SK-N-SH treated with all-trans-retinoic acid at 6 μM for 48 hours (cell line): ENCODE results near the gene RAB5B.

Experiments
- ATAC-seq: fragments of 200-7000 bp; cut with Tn5 transposase; 3 replicates; pipeline ENCODE4 v1.9.1; 2020; ENCODE audit warnings: mild to moderate bottlenecking, moderate library complexity
- ARNTL ChIP-seq: fragments of 450-650 bp; formaldehyde crosslinking; IDR thresholded peaks from 2 replicates; pipeline ENCODE4 v1.5.0; 2020; ENCODE audit warnings: low read depth, mild to moderate bottlenecking, moderate library complexity, borderline replicate concordance
- BACH2 ChIP-seq: fragments of 250-450 bp; sonication (Bioruptor Pico); IDR thresholded peaks from 2 replicates; pipeline ENCODE4 v1.9.0; 2021; ENCODE audit warnings: mild to moderate bottlenecking, borderline replicate concordance
- CREB5 ChIP-seq: fragments of 250-450 bp; sonication (Bioruptor Pico); IDR thresholded peaks from 2 replicates; pipeline ENCODE4 v1.5.1; 2020; ENCODE audit warnings: low read depth, mild to moderate bottlenecking, moderate library complexity
- CSDC2 ChIP-seq: fragments of 250-450 bp; sonication (Bioruptor Pico); IDR thresholded peaks from 2 replicates; pipeline ENCODE4 v1.5.0; 2020; ENCODE audit warnings: mild to moderate bottlenecking, moderate library complexity
- CSRNP3 ChIP-seq: fragments of 250-450 bp; sonication (Bioruptor Pico); IDR thresholded peaks from 2 replicates; pipeline ENCODE4 v1.5.1; 2021; ENCODE audit warnings: mild to moderate bottlenecking, moderate library complexity
- ESRRG ChIP-seq: fragments of 250-450 bp; sonication (Bioruptor Pico); IDR thresholded peaks from 2 replicates; pipeline ENCODE4 v1.6.1; 2021; ENCODE audit warnings: mild to moderate bottlenecking
- GLIS3 ChIP-seq: fragments of 250-450 bp; sonication (Bioruptor Pico); IDR thresholded peaks from 2 replicates; pipeline ENCODE4 v1.5.0; 2020; ENCODE audit warnings: mild to moderate bottlenecking, moderate library complexity
- OSR1 ChIP-seq: fragments of 250-450 bp; sonication (Bioruptor Pico); IDR thresholded peaks from 2 replicates; pipeline ENCODE4 v1.8.0; 2022; ENCODE audit warnings: moderate library complexity, mild to moderate bottlenecking, inconsistent platforms
- PATZ1 ChIP-seq: fragments of 250-450 bp; sonication (Bioruptor Pico); IDR thresholded peaks from 2 replicates; pipeline ENCODE4 v1.8.0; 2020; ENCODE audit warnings: mild to moderate bottlenecking, moderate library complexity, borderline replicate concordance
- POU6F1 ChIP-seq: fragments of 250-450 bp; sonication (Bioruptor Pico); IDR thresholded peaks from 2 replicates; pipeline ENCODE4 v1.8.0; 2021; ENCODE audit warnings: low read depth, mild to moderate bottlenecking, moderate library complexity, borderline replicate concordance
- RARB ChIP-seq: fragments of 250-450 bp; sonication (Bioruptor Pico); IDR thresholded peaks from 2 replicates; pipeline ENCODE4 v1.8.0; 2021; ENCODE audit warnings: mild to moderate bottlenecking, moderate library complexity
- SNAI2 ChIP-seq: fragments of 250-450 bp; sonication (Bioruptor Pico); IDR thresholded peaks from 2 replicates; pipeline ENCODE4 v1.5.0; 2020; ENCODE audit warnings: mild to moderate bottlenecking, moderate library complexity
- TCF4 ChIP-seq: fragments of 250-450 bp; sonication (Bioruptor Pico); IDR thresholded peaks from 2 replicates; pipeline ENCODE4 v1.8.0; 2021; ENCODE audit warnings: mild to moderate bottlenecking, moderate library complexity, borderline replicate concordance
- TOX ChIP-seq: fragments of 250-450 bp; sonication (Bioruptor Pico); IDR thresholded peaks from 2 replicates; pipeline ENCODE4 v1.8.0; 2021; ENCODE audit warnings: mild to moderate bottlenecking, moderate library complexity, borderline replicate concordance
- ZC3H10 ChIP-seq: fragments of 250-450 bp; sonication (Bioruptor Pico); IDR thresholded peaks from 2 replicates; pipeline ENCODE4 v1.5.1; 2021; ENCODE audit warnings: mild to moderate bottlenecking, moderate library complexity
- ZFP3 ChIP-seq: fragments of 250-450 bp; sonication (Bioruptor Pico); IDR thresholded peaks from 2 replicates; pipeline ENCODE4 v1.5.0; 2020; ENCODE audit warnings: mild to moderate bottlenecking, moderate library complexity
- ZNF565 ChIP-seq: fragments of 450-650 bp; formaldehyde crosslinking; conservative IDR thresholded peaks from 2 replicates; pipeline ENCODE4 v1.5.0; 2020; ENCODE audit warnings: low read depth, mild to moderate bottlenecking, moderate library complexity
- ZNF70 ChIP-seq: fragments of 450-650 bp; formaldehyde crosslinking; IDR thresholded peaks from 2 replicates; pipeline ENCODE4 v1.5.0; 2020; ENCODE audit warnings: mild to moderate bottlenecking, moderate library complexity
- ZNF8 ChIP-seq: fragments of 450-650 bp; formaldehyde crosslinking; IDR thresholded peaks from 2 replicates; pipeline ENCODE4 v1.5.0; 2020; ENCODE audit warnings: mild to moderate bottlenecking, moderate library complexity

Gene RAB5B

GRCh38 chr12:56028511-56029165 lies 54.8 kb downstream of the RAB5B start:
- ATAC-seq = no peak; the same call in 2 of the 3 replicates
- no peak for TF ChIP-seq CSDC2
- TF ChIP-seq ZNF8 (CRISPR knock-in tag) = no peak
- TF ChIP-seq BACH2 (CRISPR knock-in tag) = no peak
- no peak for TF ChIP-seq TCF4 (CRISPR knock-in tag)
- TF ChIP-seq ZFP3 (CRISPR knock-in tag) = no peak
- TF ChIP-seq PATZ1 (CRISPR knock-in tag) = no peak
- no peak for TF ChIP-seq CREB5
- no peak for TF ChIP-seq ZNF565
- no peak for TF ChIP-seq ESRRG (CRISPR knock-in tag)
- TF ChIP-seq POU6F1 = no peak
- TF ChIP-seq TOX (CRISPR knock-in tag) = no peak
- TF ChIP-seq GLIS3 = no peak
- TF ChIP-seq OSR1 (CRISPR knock-in tag) = no peak
- TF ChIP-seq ZC3H10 (CRISPR knock-in tag) = no peak
- no peak for TF ChIP-seq ARNTL (CRISPR knock-in tag)
- no peak for TF ChIP-seq CSRNP3
- no peak for TF ChIP-seq ZNF70

GRCh38 chr12:56029166-56029519 lies 55.3 kb downstream of the RAB5B start:
- ATAC-seq = peak; percentile 26; the same call in 2 of the 3 replicates
- no peak for TF ChIP-seq CSDC2
- TF ChIP-seq ZNF8 (CRISPR knock-in tag) = no peak
- TF ChIP-seq OSR1 (CRISPR knock-in tag) = no peak
- TF ChIP-seq ZFP3 (CRISPR knock-in tag) = no peak
- TF ChIP-seq CREB5 = no peak
- no peak for TF ChIP-seq RARB
- no peak for TF ChIP-seq ZNF565
- no peak for TF ChIP-seq CSRNP3
- TF ChIP-seq SNAI2 = no peak

GRCh38 chr12:56029666-56030293 lies 55.9 kb downstream of the RAB5B start:
- ATAC-seq = peak; percentile 97
- TF ChIP-seq BACH2 (CRISPR knock-in tag) (no peak), ZC3H10 (CRISPR knock-in tag) (no peak), CSRNP3 (no peak), OSR1 (CRISPR knock-in tag) (no peak)
